DOHH2 (cell line): Measurements from ENCODE around the gene B3GALT6.

Experiments
- CTCF ChIP-seq: fragments of 200-600 bp; sonication (generic); IDR thresholded peaks from one replicate; pipeline ENCODE4 v1.5.1; 2014; ENCODE audit warnings: antibody characterized with exemption, mild to moderate bottlenecking, low read depth, low read length; ENCODE audit not compliant: poor library complexity, severe bottlenecking
- EZH2phosphoT487 ChIP-seq: fragments of 200-600 bp; sonication (generic); IDR thresholded peaks from 2 replicates; pipeline ENCODE4 v1.6.1; 2017; ENCODE audit warnings: borderline replicate concordance, mild to moderate bottlenecking, antibody characterized with exemption, low read length, moderate library complexity, mixed read lengths

GRCh38 chr1:1198423-1199140 is 33.5 kb upstream of the B3GALT6 start:
- TF ChIP-seq CTCF (no peak), EZH2phosphoT487 (no peak)
